IMR-90 (cell line): ENCODE results near the gene TIMM44.

ENCODE experiments used
- FOS ChIP-seq: fragments of 150-350 bp; IDR thresholded peaks from 2 replicates; pipeline ENCODE4 v1.6.1; 2016; ENCODE audit warnings: low read depth, low read length
- TF ChIP-seq, protein P1 (sequence below): conservative IDR thresholded peaks from 2 replicates; pipeline ENCODE4 v1.5.1; 2012; ENCODE audit warnings: mild to moderate bottlenecking, low read depth, low read length, improper control_type of control experiment

DNA sequence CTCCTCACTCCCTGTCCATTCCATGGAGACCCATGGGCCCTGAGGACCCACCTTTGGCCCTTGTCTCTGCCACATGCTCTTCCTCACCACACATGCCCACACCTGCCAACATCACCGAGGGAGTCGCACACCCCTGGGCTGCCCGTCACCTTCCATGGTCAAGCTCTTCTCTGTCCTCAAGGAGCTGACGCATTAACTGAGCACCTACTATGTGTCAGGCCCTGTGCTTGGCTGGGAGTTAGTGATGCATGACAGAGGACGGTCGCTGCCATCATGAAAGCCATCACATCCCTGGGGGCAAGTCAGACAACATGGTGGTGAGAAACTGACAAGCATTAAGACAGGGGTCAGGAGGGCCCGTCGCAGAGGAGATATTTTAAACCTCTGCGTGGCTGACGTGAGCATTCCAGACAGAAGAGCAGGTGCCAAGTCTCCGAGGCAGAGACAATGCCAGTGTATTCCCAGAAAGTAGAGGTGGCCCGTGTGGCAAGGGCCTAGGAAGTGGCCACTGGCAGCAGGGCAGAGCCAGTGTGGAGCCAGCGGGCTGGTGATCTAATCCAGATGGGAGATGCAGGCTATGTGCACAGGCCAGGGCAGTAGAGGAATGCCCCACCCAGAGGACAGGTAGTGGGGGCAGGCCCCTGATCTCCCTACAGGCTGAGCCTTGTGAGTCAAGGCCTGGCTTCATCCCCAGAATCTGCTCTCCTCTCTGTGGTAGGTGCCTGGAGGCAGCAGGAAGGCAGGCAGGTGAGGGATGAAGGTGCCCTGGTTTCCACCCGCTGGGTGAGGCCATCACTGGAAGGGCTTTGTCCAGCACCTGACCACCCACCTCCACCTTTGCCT, 40.8 kb upstream of the TIMM44 start:
- TF ChIP-seq, protein P1, sequence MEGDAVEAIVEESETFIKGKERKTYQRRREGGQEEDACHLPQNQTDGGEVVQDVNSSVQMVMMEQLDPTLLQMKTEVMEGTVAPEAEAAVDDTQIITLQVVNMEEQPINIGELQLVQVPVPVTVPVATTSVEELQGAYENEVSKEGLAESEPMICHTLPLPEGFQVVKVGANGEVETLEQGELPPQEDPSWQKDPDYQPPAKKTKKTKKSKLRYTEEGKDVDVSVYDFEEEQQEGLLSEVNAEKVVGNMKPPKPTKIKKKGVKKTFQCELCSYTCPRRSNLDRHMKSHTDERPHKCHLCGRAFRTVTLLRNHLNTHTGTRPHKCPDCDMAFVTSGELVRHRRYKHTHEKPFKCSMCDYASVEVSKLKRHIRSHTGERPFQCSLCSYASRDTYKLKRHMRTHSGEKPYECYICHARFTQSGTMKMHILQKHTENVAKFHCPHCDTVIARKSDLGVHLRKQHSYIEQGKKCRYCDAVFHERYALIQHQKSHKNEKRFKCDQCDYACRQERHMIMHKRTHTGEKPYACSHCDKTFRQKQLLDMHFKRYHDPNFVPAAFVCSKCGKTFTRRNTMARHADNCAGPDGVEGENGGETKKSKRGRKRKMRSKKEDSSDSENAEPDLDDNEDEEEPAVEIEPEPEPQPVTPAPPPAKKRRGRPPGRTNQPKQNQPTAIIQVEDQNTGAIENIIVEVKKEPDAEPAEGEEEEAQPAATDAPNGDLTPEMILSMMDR: no peak
- TF ChIP-seq FOS: no peak
